GM21423 (cell line): ENCODE data around the gene TNFRSF12A.
A peak's percentile ranks its signal among the peaks of the same experiment; 100 is the strongest.
"Not testable (repeated sequence)": the region's sequence is repeated elsewhere in the genome, so short reads cannot be mapped to it uniquely, and the experiment has no call there.

Source experiments
- ATAC-seq: cut with Tn5 transposase; IDR thresholded peaks from one replicate; pipeline ENCODE4 v1.9.1; 2021; ENCODE audit warnings: mild to moderate bottlenecking, moderate library complexity; ENCODE audit not compliant: unreplicated experiment

Gene TNFRSF12A

GRCh38 chr16:3045758-3046640, 25.8 kb downstream of the TNFRSF12A start, which contains the start of gene MMP25:
Gene MMP25, plus strand, starts transcription at chr16:3046561. Its CDS starts 357 bp downstream, at chr16:3046918.
- no peak for ATAC-seq

GRCh38 chr16:3046641-3047386, 26.6 kb downstream of the TNFRSF12A start:
- ATAC-seq, result no peak

- no peak for ATAC-seq
Measured at GRCh38 chr16:3047387-3047720, 27.2 kb downstream of the TNFRSF12A start.

GRCh38 chr16:3049921-3050481, 29.8 kb downstream of the TNFRSF12A start:
- no peak for ATAC-seq

GRCh38 chr16:3050487-3050886, 30.3 kb downstream of the TNFRSF12A start:
- ATAC-seq, result no peak

- no peak for ATAC-seq
Measured at GRCh38 chr16:3051009-3051408, 30.8 kb downstream of the TNFRSF12A start.

GRCh38 chr16:3051494-3051893, 31.3 kb downstream of the TNFRSF12A start:
- no peak for ATAC-seq

- ATAC-seq, result not testable (repeated sequence)
Measured at GRCh38 chr16:3052571-3053329, 32.6 kb downstream of the TNFRSF12A start.

GRCh38 chr16:3053330-3053710, 33.2 kb downstream of the TNFRSF12A start:
- ATAC-seq, result not testable (repeated sequence)

GRCh38 chr16:3054965-3055733, 35.0 kb downstream of the TNFRSF12A start:
- no peak for ATAC-seq

- ATAC-seq, result not testable (repeated sequence)
Measured at GRCh38 chr16:3055734-3056115, 35.6 kb downstream of the TNFRSF12A start.

- ATAC-seq, result no peak
Measured at GRCh38 chr16:3056336-3057180, 36.4 kb downstream of the TNFRSF12A start.

- no peak for ATAC-seq
Measured at GRCh38 chr16:3057181-3058138, 37.3 kb downstream of the TNFRSF12A start.

- ATAC-seq, result no peak
Measured at GRCh38 chr16:3058139-3059030, 38.2 kb downstream of the TNFRSF12A start.

GRCh38 chr16:3059041-3059722, 39.0 kb downstream of the TNFRSF12A start:
- ATAC-seq, result peak; percentile 73

GRCh38 chr16:3059723-3060242, 39.6 kb downstream of the TNFRSF12A start:
- no peak for ATAC-seq
